ENCODE results near the gene STAG3.
"Not testable (repeated sequence)": the region's sequence is repeated elsewhere in the genome, so short reads cannot be mapped to it uniquely, and the experiment has no call there.

The STAG3 gene

DNA sequence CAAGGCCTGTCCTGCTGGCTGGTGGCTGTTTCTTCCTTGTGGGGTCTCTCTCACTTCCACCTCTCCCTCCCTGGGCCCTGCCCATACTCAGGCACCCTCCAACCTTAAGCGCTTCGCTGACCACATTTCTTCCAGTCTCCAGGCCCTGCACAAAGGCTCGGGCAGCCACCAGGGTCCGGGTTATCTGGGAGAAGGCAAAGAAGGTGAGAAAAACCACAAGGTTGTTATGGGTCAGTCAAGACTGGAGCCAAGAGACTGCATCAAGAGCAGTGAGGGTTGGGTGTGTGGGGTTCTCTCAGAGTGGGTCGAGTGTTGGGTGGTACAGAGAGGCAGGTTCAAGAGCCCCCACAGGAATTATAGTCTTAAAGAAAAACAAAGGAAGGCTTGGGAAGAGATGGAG, 3.1 kb upstream of the STAG3 start:
- DNase-seq (ENCODE audit: low spot score), result no peak

DNA sequence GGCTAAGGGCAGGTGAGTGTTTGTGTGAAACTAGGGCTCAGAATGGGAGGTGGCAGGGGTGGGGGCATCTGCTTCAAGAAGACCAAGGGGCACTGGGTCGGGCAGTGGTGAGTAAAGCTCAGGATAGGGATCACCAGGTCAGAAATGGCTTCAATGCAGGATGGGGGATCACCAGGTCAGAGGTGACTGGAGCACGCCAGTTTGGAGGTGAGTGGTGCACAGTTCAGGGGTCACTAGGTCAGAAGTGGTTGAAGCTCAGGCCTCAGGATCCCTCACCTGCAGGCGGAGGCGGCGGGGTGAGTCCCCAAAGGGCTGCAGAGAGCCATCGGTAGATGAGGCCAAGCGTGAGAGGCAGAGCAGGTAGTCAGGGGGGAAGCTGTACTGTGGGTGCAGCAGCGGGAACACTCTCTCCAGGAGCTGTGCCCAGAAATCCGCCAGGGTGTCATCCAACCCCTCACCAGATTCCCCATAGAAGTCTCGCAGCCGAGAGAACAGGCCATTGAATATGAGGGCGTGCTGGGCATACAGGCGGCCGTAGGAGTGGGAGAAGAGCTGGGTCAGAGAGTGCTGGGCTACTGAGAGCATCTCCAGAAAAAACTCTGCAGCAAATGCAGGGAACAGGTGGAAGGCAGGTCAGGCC, 2.3 kb upstream of the STAG3 start:
- DNase-seq (ENCODE audit: low spot score), result no peak

DNA sequence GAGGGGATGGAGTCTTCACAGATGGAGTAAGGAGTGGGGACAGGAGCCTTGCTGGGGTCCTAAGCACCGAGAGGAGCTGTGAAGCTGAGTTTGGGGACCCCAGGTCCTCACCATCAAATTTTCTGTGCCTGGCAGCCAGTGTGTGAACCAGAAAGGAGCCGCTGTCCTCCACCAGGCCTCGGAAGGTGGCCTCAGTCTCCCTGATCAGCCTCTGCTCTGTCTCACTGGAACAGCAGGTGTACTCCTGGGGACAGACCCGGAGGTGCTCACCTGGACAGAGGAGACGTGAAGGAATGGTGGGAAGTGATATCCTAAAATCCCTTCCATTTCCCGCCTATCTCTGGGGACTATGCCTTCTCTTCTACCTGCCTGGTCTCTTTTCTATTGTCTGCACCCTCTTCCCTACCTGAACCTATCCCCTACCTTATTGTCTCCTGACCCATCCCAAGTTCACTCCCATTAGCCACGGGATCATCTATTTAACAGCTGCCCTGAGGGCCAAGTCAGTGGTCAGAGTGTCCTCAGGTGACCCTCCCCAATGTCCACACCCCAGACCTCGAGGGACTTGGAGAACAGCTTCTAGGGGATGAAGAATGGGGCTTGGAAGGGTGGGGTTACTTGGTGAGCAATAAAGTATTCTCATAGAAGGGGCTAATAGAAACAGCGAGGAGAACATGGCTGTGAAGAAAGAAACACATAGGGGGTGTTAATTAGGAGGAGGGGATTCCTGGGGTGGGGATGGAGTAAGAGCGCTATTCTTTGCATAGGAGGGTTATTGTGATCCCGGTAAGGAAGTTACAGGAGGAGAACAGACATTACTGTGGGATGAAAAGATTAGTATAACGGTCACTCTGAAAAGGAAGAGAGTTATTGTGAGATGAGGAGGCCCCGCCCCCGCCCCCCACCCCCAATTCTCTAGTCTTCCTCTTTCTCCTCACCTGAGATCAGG, 1.3 kb upstream of the STAG3 start:
- DNase-seq (ENCODE audit: low spot score), result no peak

DNA sequence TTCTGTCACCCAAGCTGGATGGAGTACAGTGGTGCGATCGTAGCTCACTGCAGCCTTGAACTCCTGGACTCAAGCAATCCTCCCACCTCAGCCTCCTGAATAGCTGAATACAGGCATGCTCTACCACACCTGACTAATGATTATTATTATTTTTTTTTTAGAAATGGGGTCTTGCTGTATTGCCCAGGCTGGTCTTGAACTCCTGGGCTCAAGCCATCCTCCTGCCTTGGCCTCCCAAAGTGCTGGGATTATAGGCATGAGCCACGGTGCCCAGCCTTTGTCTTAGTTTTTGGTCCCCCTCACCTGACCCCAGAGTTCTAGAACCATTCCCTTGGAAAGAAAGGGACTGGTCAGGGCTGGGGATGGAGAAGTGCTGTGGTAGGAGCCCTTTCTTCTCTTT, 2.4 kb downstream of the STAG3 start:
- not testable (repeated sequence) for DNase-seq (ENCODE audit: low spot score)

DNA sequence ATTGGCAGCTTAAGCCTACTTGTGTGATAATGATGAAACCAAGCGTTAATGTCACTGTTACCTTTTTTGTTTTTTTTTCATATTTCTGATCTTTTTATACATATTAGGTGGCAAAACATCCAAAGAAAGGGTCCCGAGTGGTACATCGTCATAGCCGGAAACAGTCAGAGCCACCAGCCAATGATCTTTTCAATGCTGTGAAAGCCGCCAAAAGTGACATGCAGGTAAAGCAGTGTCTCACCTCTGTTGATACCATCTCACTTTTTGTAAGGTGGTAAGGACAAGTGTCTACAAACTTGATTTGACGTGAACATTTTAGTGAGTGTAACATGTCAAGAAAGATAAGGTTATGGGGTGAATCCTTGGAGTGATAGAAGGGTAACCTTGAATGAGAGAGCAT, 4.9 kb downstream of the STAG3 start:
- not testable (repeated sequence) for DNase-seq (ENCODE audit: low spot score)

DNA sequence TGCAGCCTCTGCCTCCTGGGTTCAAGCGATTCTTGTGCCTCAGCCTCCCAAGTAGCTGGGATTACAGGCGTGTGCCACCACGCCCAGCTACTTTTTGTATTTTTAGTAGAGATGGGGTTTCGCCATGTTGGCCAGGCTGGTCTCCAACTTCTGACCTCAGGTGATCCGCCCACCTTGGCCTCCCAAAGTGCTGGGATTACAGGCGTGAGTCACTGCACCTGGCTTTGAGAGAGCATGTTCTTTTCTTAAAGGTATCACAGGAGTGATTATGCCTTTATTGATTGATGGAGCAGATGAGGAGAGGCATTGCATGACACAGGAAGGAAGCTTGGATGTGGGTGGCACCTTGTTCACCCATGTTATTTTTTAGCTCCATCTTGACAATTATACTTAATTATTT, 5.4 kb downstream of the STAG3 start:
- not testable (repeated sequence) for DNase-seq (ENCODE audit: low spot score)

DNA sequence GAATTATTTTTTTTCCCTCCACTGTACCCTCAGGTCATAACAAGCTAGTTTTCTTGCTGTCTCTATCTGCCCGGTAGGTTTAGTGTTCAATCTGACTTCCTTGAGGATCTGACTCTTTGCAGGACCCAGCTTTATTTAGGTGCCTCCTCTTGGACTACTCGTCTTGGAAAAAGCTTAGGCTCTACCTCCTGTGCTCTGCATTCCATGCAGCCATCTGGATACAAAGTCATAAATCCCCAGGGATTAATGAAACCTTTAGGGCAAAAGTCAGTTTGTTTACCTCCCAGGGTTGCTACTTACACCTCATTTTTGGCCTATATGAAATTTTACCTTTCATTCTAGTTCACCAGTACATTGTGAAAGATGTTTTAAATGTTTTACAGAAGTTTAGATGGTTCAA, 8.0 kb downstream of the STAG3 start:
- no peak for DNase-seq (ENCODE audit: low spot score)

DNA sequence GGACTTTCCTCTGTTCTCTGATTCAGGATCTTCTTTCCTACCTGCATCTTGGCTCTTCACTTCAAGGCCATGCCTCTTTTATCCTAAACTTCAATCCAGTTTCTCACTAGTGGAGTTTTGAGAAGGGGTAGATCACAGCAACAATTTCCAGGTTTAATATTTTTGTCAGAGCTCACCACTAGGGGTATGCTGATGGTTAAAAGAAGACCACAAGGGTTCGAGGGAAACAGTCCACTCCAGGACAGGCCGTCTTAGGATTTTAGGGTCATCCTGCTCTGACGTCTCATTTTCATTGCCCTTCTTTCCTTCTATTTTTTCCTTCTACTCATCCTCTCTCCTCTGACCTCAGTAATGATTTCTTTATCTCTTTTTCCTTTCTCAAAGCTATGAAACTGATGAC, 11.3 kb downstream of the STAG3 start:
- no peak for DNase-seq (ENCODE audit: low spot score)

DNA sequence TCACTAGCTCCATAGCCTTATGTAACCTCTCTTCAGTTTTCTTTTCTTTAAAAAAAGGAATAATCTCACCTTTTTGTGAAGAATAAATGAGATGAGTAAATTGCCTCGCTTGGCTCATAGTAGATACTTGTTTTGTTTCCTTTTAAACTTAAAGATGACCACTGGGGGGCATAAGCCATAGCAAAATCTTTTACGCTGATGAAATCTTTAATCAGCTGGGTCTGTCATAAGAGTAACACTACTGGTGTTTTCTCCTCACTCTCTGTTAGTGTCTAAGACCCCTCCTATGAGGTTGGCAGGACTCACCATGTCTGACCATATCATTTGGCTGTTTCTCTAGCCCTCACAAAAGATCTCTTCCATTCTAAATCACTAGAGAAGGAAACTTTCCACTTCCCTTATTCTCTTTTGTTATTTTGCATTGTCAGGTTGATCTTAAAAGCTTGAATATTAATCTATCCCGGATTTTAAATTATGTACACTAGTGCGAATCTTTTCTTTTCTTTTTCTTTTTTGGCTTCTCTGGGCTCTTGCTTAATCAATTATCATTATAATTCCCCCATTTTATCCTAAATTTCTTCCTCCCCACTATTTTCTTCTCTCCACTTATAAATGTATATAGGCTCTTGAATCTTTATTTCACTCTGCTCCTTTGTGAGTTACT, 12.5 kb downstream of the STAG3 start:
- DNase-seq (ENCODE audit: low spot score), result peak; percentile 29

DNA sequence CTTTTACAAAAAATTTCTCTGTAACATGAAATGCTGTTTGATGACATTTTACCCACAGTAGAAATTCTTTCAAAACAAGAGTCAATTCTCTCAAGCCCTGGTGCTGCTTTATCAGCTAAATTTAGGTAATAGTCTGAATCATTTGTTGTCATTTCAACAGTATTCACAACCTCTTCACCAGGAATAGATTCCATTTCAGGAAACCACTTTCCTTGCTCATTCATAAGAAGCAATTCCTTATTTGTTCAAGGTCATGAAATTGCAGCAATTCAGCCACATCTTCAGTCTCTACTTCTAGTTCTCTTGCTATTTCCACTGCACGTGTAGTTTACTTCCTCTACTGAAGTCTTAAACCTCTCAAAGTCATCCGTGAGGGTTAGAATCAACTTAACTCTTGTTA, 14.1 kb downstream of the STAG3 start:
- DNase-seq (ENCODE audit: low spot score), result no peak

DNA sequence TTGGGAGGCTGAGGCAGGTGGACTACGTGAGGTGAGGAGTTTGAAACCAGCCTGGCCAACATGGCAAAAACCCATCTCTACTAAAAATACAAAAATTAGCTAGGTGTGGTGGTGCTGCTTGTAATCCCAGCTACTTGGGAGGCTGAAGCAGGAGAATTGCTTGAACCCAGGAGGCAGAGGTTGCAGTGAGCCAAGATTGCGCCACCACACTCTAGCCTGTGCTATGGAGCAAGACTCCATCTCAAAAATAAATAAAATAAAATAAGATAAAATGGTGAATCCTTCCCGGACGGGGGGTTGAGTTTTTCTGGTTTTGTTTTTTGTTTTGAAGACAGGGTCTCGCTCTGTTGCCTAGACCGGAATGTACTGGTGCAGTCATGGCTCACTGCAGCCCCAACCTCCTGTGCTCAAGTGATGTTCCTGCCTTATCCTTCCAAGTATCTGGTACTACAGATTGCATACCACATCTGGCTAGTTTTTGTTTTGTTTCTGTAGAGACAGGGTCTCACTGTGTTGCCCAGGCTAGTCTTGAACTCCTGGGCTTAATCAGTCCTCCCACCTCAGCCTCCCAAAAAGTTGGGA, 14.7 kb downstream of the STAG3 start:
- not testable (repeated sequence) for DNase-seq (ENCODE audit: low spot score)

DNA sequence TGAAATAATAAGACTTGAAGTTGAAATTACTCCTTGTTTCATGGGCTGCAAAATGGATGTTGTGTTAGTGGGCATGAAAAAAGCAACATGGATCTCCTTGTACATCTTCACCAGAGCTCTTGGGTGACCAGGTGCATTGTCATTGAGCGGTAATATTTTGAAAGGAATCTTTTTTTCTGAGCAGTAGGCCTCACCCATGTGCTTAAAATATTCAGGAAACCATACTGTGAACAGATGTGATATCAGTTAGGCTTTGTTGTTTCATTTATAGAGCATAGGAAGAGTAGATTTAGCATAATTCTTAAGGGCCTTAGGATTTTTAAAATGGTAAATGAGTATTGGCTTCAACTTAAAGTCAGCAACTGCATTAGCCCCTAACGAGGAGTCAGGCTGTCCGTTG, 15.3 kb downstream of the STAG3 start:
- no peak for DNase-seq (ENCODE audit: low spot score)

DNA sequence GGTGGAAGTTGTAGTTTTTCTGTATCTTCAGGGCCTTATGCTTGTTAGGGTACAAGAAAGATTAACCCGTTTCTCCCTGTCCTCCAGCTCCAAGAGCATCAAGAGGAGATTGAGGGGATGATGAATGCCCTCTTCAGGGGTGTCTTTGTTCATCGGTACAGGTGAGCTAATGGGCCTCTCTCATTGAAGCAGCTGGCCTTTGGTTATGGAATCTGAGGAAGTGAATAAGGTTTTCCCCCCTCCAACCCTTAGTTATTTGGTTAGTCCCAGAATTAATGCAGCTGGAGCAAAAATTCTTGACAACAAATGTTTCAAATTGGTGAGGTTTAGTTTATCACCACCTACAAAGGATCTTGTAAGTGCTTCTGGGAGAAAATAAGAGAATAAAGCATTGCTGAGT, 17.5 kb downstream of the STAG3 start:
- no peak for DNase-seq (ENCODE audit: low spot score)

DNA sequence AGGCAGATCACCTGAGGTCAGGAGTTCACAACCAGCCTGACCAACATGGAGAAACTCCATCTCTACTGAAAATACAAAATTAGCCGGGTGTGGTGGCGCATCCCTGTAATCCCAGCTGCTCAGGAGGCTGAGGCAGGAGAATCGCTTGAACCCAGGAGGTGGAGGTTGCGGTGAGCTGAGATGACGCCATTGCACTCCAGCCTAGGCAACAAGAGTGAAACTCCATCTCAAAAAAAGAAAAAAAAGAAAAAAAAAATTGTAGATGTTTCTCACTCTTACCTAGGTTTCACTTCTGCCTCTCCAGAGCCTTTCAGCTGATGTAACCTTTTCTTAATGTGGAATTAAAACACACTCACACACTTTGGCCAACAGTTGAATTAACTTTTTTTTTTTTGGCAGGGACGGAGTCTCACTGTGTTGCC, 18.2 kb downstream of the STAG3 start:
- DNase-seq (ENCODE audit: low spot score), result not testable (repeated sequence)

DNA sequence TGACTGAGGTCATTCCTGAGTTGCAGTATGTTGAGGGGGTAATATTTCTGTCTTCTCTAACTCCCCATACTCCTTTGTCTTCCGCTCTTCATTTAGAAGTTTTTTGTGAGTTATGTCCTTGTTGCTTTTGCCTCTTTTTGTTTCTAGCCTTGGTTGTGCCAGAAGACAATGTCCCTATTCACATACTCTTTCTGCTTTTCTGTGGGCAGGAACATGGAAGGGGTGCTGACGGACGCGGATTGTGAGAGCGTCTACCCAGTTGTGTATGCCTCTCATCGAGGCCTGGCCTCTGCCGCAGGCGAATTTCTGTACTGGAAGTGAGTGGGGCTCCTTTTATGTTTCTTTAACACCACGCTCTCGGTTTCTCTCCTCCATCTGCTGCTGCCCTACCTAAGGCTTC, 20.5 kb downstream of the STAG3 start:
- no peak for DNase-seq (ENCODE audit: low spot score)

DNA sequence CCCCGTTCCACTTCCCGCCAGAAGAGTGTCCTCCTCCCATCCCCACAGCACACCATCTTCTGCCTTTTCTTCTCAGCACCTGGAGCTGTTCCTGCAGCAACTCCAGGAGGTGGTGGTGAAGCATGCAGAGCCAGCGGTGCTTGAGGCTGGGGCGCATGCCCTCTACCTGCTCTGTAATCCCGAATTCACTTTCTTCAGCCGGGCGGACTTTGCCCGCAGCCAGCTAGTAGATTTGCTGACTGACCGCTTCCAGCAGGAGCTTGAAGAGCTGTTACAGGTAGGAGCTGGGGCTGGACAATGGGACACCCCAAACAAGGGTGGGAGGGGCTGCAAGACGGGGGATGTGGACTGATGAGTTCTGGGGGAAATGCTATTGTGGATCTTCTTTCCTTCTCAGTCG, 23.0 kb downstream of the STAG3 start:
- DNase-seq (ENCODE audit: low spot score), result no peak

DNA sequence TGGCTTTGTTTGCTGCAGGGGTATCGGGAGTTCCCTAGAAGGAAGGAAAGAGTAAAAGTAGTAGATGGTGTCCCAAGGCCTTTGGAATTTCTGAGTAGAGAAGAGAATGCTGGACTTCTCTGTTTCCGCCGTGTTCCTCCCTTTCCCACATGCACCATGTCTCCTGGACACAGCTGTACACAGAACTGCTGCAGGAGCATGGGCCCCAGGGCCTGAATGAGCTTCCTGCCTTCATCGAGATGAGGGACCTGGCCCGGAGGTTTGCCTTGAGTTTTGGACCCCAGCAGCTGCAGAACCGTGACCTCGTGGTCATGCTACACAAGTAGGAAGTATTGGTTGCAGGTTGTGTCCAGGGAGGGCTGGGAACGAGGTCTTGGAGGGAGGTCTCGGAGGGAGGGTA, 26.7 kb downstream of the STAG3 start:
- no peak for DNase-seq (ENCODE audit: low spot score)

DNA sequence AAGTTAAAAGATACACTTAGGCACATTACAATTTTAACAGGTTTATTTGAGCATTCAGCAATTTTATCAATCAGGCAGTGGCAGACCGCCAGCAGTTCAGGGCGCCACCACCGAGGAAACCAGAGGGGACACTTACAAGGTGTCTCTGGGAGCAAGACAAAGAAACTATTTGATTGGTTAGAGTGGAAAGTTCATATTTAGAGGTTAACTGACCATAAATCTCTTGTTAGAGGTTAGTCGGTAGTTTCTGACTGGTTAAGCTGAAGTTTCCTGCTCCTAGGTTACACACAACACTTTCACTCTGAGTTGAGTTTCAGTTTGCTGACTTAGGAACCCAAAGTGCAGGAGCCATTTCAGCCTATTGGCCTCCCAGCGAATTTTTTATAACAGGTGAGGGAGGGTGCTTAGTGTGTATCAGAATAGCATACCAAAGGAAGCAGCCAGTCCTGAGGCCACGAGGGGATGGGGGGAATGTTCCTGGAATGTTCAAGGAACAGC, 31.2 kb downstream of the STAG3 start:
- no peak for DNase-seq (ENCODE audit: low spot score)

DNA sequence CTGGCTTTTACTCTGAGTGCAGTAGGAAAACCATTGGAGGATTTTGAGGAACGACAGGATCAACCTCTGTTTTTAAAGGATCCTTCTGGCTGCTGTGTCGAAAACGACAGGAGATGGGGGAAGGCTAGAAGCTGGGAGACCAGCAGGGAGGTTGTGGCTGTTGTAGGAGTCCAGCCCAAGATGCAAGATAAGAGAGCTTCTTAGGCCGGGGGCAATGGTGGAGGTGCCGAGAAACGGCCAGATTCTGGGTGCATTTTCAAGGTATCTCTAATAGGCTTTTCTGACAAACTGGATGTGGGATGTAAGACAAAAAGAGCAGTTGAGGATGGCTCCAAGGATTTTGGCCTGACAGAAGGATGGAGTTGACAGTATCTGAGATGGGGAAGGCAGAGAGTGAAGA, 31.8 kb downstream of the STAG3 start:
- DNase-seq (ENCODE audit: low spot score), result no peak

DNA sequence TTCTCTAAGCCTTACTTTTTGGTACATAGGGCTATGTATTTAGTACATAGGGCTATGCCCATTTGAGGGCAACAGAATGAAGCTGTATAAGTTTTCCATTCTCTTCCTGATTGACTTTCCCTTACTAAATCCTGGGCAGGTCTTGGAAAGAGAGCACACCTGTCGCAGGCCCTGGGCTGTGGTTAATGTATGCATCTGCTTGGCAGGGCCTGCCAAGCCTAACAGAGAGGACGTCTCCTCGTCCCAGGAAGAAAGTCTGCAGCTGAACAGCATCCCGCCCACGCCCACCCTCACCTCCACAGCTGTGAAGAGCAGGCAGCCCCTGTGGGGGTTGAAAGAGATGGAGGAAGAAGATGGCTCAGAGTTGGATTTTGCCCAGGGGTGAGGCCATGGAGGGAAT, 33.1 kb downstream of the STAG3 start:
- no peak for DNase-seq (ENCODE audit: low spot score)

DNA sequence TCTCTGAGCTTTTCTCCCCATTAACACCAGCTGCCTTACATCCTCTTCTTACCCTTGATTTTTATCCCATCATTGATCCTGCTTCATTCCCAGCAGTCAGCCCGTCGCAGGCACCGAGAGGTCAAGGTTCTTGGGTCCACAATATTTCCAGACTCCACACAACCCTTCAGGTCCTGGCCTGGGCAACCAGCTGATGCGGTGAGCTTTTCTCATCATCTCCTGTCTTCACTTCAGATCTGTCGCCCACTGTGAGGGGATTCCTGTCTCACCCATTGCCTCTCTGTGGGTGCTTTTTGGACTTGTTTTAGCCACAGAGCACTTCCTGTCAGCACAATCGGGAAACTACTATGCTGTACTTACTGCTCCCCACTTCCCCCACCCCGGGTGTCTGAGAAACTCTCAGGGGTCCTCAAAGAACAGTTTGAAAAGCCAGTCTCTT, 33.6 kb downstream of the STAG3 start:
- DNase-seq (ENCODE audit: low spot score), result no peak

DNA sequence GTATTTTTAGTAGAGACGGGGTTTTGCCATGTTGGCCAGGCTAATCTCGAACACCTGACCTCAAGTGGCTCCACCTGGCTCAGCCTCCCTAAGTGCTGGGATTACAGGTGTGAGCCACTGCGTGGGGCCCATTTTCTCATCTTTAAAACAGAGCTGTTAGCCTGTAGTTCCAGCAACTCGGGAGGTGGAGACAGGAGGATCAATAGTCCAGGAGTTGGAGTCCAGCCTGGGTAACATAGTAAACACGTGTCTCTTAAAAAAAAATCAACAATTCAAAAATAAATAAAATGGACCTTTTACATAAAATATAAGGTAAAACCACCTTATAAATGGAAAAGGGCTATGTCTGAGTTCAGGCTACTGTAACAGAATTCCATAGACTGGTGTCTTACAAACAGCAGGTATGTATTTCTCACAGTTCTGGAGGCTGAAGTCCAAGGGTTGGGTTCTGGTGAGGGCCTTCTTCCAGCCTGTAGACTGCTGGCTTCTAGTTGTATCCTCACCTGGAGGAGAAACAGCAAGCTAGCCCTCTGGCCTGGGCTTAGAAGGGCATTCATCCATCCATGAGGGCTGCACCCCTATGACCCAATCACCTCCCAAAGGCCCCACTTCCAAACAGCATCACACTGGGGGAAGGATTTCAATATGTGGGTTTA, 35.0 kb downstream of the STAG3 start:
- DNase-seq (ENCODE audit: low spot score), result no peak

All from LoVo (cell line).